ENCODE data around the gene ACACA. TPM values are rescaled to one million over a fixed set of nuclear protein-coding genes. Genes with fewer than 3 reads are reported as not detected.

The ACACA gene
- total and polyA plus RNA-seq, 9 of the 15 experiments (the other 6 are each of a cell fraction or from before 2014, with no cell fraction given) = 35.9 to 135 (median 88.4) TPM

- TF ChIP-seq ZNF407 (IDR thresholded peaks at IDR 0.05; ENCODE audit: low read depth) (no peak), CLOCK (CRISPR knock-in tag; IDR thresholded peaks at IDR 0.05; ENCODE audit: borderline replicate concordance) (no peak), ZNF140 (CRISPR knock-in tag; IDR thresholded peaks at IDR 0.05) (no peak), TAF1 (IDR thresholded peaks at IDR 0.05; ENCODE audit: control insufficient read depth, extremely low read depth, insufficient read depth, low read length, severe bottlenecking) (no peak), ZBTB33 (CRISPR knock-in tag; IDR thresholded peaks at IDR 0.05) (no peak), POLR2AphosphoS2 (IDR thresholded peaks at IDR 0.05; ENCODE audit: low read length) (no peak)
These were observed 11.2 kb upstream of the ACACA start (continued) for GRCh38 chr17:37417852-37418251.

All from K562 (cell line).